ENCODE data around the gene DMRTA2.
"Not testable (repeated sequence)": the region's sequence is repeated elsewhere in the genome, so short reads cannot be mapped to it uniquely, and the experiment has no call there.

The DMRTA2 gene

GRCh38 chr1:50423670-50424000, 392 bp upstream of the DMRTA2 start:
- peak; percentile 15 for DNase-seq

- DNase-seq, result no peak
Measured at GRCh38 chr1:50422675-50422945, 633 bp downstream of the DMRTA2 start.

GRCh38 chr1:50421768-50422674, 1.2 kb downstream of the DMRTA2 start:
- no peak for DNase-seq

GRCh38 chr1:50421366-50421748, 1.9 kb downstream of the DMRTA2 start:
- DNase-seq, result no peak

- DNase-seq, result no peak
Measured at GRCh38 chr1:50420689-50421365, 2.4 kb downstream of the DMRTA2 start.

- no peak for DNase-seq
Measured at GRCh38 chr1:50419907-50420677, 3.2 kb downstream of the DMRTA2 start.

GRCh38 chr1:50419192-50419906, 3.9 kb downstream of the DMRTA2 start:
- no peak for DNase-seq

- DNase-seq, result no peak
Measured at GRCh38 chr1:50418600-50419109, 4.6 kb downstream of the DMRTA2 start.

- DNase-seq, result no peak
Measured at GRCh38 chr1:50417946-50418599, 5.2 kb downstream of the DMRTA2 start.

GRCh38 chr1:50417507-50417906, 5.7 kb downstream of the DMRTA2 start:
- no peak for DNase-seq

GRCh38 chr1:50416553-50417453, 6.4 kb downstream of the DMRTA2 start:
- DNase-seq, result no peak

GRCh38 chr1:50416150-50416527, 7.1 kb downstream of the DMRTA2 start:
- DNase-seq, result no peak

GRCh38 chr1:50415235-50416149, 7.8 kb downstream of the DMRTA2 start:
- no peak for DNase-seq

- DNase-seq, result no peak
Measured at GRCh38 chr1:50414853-50415234, 8.4 kb downstream of the DMRTA2 start.

- no peak for DNase-seq
Measured at GRCh38 chr1:50412813-50413476, 10.3 kb downstream of the DMRTA2 start.

- no peak for DNase-seq
Measured at GRCh38 chr1:50405814-50406213, 17.4 kb downstream of the DMRTA2 start.

GRCh38 chr1:50393522-50394120, 29.6 kb downstream of the DMRTA2 start:
- no peak for DNase-seq

GRCh38 chr1:50381551-50381950, 41.7 kb downstream of the DMRTA2 start:
- not testable (repeated sequence) for DNase-seq

- no peak for DNase-seq
Measured at GRCh38 chr1:50378770-50379169, 44.5 kb downstream of the DMRTA2 start.

Data from stimulated activated CD4-positive, alpha-beta T cell treated with anti-CD3 and anti-CD28 coated beads, Interleukin-4, amount 100 ng/mL, for 24 hours (primary cell).